PC-9 (cell line): Measurements from ENCODE around the gene RPL34. TPM values are rescaled to one million over a fixed set of nuclear protein-coding genes. Genes with fewer than 3 reads are reported as not detected.

Experiments
- BruUV-seq: library from RNA; stranded (reverse); fragments of 400-500 nt; replicated peaks from 2 replicates; lab custom pipeline; 2021; lab: Mats Ljungman, UMichigan
- CTCF ChIA-PET: fragments of 300-600 bp; sonication (Branson Sonifier 250); formaldehyde crosslinking; loops from one replicate; lab custom pipeline; 2022; ENCODE audit warnings: antibody characterized with exemption; lab: Charles Lee
- POLR2A ChIA-PET: fragments of 300-600 bp; sonication (Branson Sonifier 250); formaldehyde crosslinking; loops from one replicate; lab custom pipeline; 2022; ENCODE audit warnings: antibody characterized with exemption; ENCODE audit not compliant: unreplicated experiment; lab: Charles Lee
- DNase-seq, 2 experiments: peaks; one replicate each; pipeline versions ENCODE4 v3.0.0 to v3.0.0-alpha.2; 2015 to 2022; ENCODE audit warnings: mixed read lengths in 1 of 2
- H2AFZ ChIP-seq: fragments of 200-600 bp; sonication (generic); 2 replicates; pipeline ENCODE4 v1.8.1; 2017; ENCODE audit warnings: antibody characterized with exemption
- H3F3A ChIP-seq: fragments of 200-600 bp; sonication (generic); 2 replicates; pipeline ENCODE4 v1.8.1; 2017; ENCODE audit warnings: antibody characterized with exemption, mild to moderate bottlenecking, low read depth; ENCODE audit not compliant: insufficient read depth
- H3K27ac ChIP-seq: fragments of 200-600 bp; sonication (generic); 2 replicates; pipeline ENCODE4 v1.6.1; 2016; ENCODE audit warnings: mixed run types
- H3K27me3 ChIP-seq: fragments of 200-600 bp; sonication (generic); 2 replicates; pipeline ENCODE4 v1.6.1; 2016; ENCODE audit warnings: low read depth, mixed run types; ENCODE audit not compliant: insufficient read depth
- H3K36me3 ChIP-seq: fragments of 200-600 bp; sonication (generic); 2 replicates; pipeline ENCODE4 v1.6.1; 2016; ENCODE audit warnings: low read depth, mixed run types
- H3K4me1 ChIP-seq: fragments of 200-600 bp; sonication (generic); replicated peaks from 2 replicates; pipeline ENCODE4 v1.6.1; 2016; ENCODE audit warnings: mixed run types; ENCODE audit not compliant: insufficient read depth
- H3K4me2 ChIP-seq: fragments of 200-600 bp; sonication (generic); 2 replicates; pipeline ENCODE4 v1.6.1; 2017; ENCODE audit warnings: mixed run types
- H3K4me3 ChIP-seq: fragments of 200-600 bp; sonication (generic); 2 replicates; pipeline ENCODE4 v1.6.1; 2016; ENCODE audit warnings: mixed run types
- H3K79me2 ChIP-seq: fragments of 200-600 bp; sonication (generic); 2 replicates; pipeline ENCODE4 v1.6.1; 2017; ENCODE audit warnings: low read depth, mixed run types
- H3K9me2 ChIP-seq: fragments of 200-600 bp; sonication (generic); 2 replicates; pipeline ENCODE4 v1.8.1; 2017; ENCODE audit warnings: mild to moderate bottlenecking; ENCODE audit not compliant: insufficient read depth
- H3K9me3 ChIP-seq: fragments of 200-600 bp; sonication (generic); 2 replicates; pipeline ENCODE4 v1.8.1; 2016; ENCODE audit warnings: low read depth; ENCODE audit not compliant: insufficient read depth
- H4K20me1 ChIP-seq: fragments of 200-600 bp; sonication (generic); 2 replicates; pipeline ENCODE4 v1.8.1; 2017; ENCODE audit not compliant: insufficient read depth
- CTCF ChIP-seq: fragments of 200-600 bp; sonication (generic); conservative IDR thresholded peaks from 2 replicates; pipeline ENCODE4 v1.6.1; 2017; ENCODE audit warnings: mixed run types, antibody characterized with exemption, mild to moderate bottlenecking, moderate library complexity
- EZH2 ChIP-seq: fragments of 200-600 bp; sonication (generic); IDR thresholded peaks from 2 replicates; pipeline ENCODE4 v1.8.0; 2017; ENCODE audit warnings: antibody characterized with exemption, low read depth
- intact Hi-C: fragments of 100-400 bp; cut with micrococcal nuclease; formaldehyde crosslinking; loops from one replicate; pipeline ENCODE4 v1.10.0; 2022; ENCODE audit not compliant: unreplicated experiment
- total RNA-seq: library from RNA; stranded (reverse); gene quantifications from 2 replicates; pipeline ENCODE4 v1.2.3, GENCODE V29; 2021

The RPL34 gene
- total RNA-seq, 1 experiment from 2014 or later, result 672 TPM

GRCh38 chr4:108646706-108647105 is 26.3 kb downstream of the RPL34 start:
- no peak for DNase-seq
- no peaks in the 10 kb centered on the region for H3K9me3 ChIP-seq
- ChIA-PET POLR2A (no interaction called here), CTCF (no interaction called here)
- H3K27ac ChIP-seq, result no peak overlapping the region
- no peak for TF ChIP-seq EZH2
- no TSS peak for BruUV-seq
- H2AFZ ChIP-seq, result no peak overlapping the region
- peaks cover 13% of the 10 kb centered on the region for H3K79me2 ChIP-seq
- H3K4me1 ChIP-seq, result no peaks in the 10 kb centered on the region; the same call in 1 of the 2 replicates
- H3K36me3 ChIP-seq, result no peaks in the 10 kb centered on the region
- intact Hi-C loops, result no loop called here
- H3K27me3 ChIP-seq, result no peaks in the 10 kb centered on the region
- no peak overlapping the region for H3K4me2 ChIP-seq
- H3K4me3 ChIP-seq, result no peak overlapping the region
- H3K9me2 ChIP-seq, result no peaks in the 10 kb centered on the region
- H4K20me1 ChIP-seq, result no peaks in the 10 kb centered on the region
- H3F3A ChIP-seq, result peaks cover 6% of the 10 kb centered on the region; the same call in 1 of the 2 replicates

- Histone ChIP-seq H3F3A (peaks cover 6% of the 10 kb centered on the region; the same call in 1 of the 2 replicates), H3K9me2 (no peaks in the 10 kb centered on the region), H3K27ac (0 out of 2 replicates have a peak overlapping the region, but pooled peaks have one; percentile 19), H3K36me3 (no peaks in the 10 kb centered on the region), H3K4me1 (no peaks in the 10 kb centered on the region; the same call in 1 of the 2 replicates), H3K9me3 (no peaks in the 10 kb centered on the region), H3K27me3 (no peaks in the 10 kb centered on the region), H2AFZ (peak overlapping the region; percentile 82), H3K79me2 (peaks cover 44% of the 10 kb centered on the region), H3K4me2 (peak overlapping the region; percentile 88), H4K20me1 (peaks cover 15% of the 10 kb centered on the region), H3K4me3 (peak overlapping the region; percentile 99)
- POLR2A ChIA-PET, result interaction anchor here (0.6 kb wide), 1 partner anchor 22 kb away, joined by 4 read pairs; no protein-coding TSS in a partner anchor
- no TSS peak for BruUV-seq
- intact Hi-C loops, result no loop called here
- DNase-seq, result no peak
- CTCF ChIA-PET, result interaction anchor here (1.0 kb wide), 1 partner anchor 134 kb away, joined by 4 read pairs; no protein-coding TSS in a partner anchor
- TF ChIP-seq EZH2 (no peak), CTCF (no peak)
These were observed 29.5 kb downstream of the RPL34 start for GRCh38 chr4:108649863-108650211.

GRCh38 chr4:108650212-108651013 is 30.0 kb downstream of the RPL34 start, which contains the start of gene OSTC:
OSTC (plus strand) TSS chr4:108650599; CDS start chr4:108650656, 57 bp downstream.
- Histone ChIP-seq H3K9me3 (no peaks in the 10 kb centered on the region), H2AFZ (peak within 1 kb of the TSS; percentile 82), H3K27me3 (no peaks in the 10 kb centered on the region), H3K79me2 (peaks cover 50% of the 10 kb centered on the region), H3K4me2 (peak within 1 kb of the TSS; percentile 88), H3K36me3 (no peaks in the 10 kb centered on the region), H3F3A (peaks cover 6% of the 10 kb centered on the region; the same call in 1 of the 2 replicates), H3K4me3 (peak within 1 kb of the TSS; percentile 99), H3K9me2 (no peaks in the 10 kb centered on the region), H4K20me1 (peaks cover 21% of the 10 kb centered on the region), H3K4me1 (no peaks in the 10 kb centered on the region; the same call in 1 of the 2 replicates), H3K27ac (peak within 1 kb of the TSS; percentile 82)
- peak; percentile 80 to 83 for DNase-seq
- TSS peak; percentile 82 for BruUV-seq
- intact Hi-C loops, result no loop called here
- POLR2A ChIA-PET, result interaction anchor here (0.5 to 0.6 kb wide), 2 partner anchors 23 to 803 kb away, joined by 3 to 4 read pairs; no protein-coding TSS in a partner anchor
- CTCF ChIA-PET, result interaction anchor here (1.0 kb wide), 1 partner anchor 133 kb away, joined by 4 read pairs; no protein-coding TSS in a partner anchor
- TF ChIP-seq EZH2, result no peak
- TF ChIP-seq CTCF, result peak; percentile 48; the same call in 1 of the 2 replicates
